HG03378 (cell line): Measurements from ENCODE around the gene ITPRID1.

Experiments used
- ATAC-seq: cut with Tn5 transposase; IDR thresholded peaks from one replicate; pipeline ENCODE4 v1.9.1; 2021; ENCODE audit warnings: mild to moderate bottlenecking, moderate library complexity; ENCODE audit not compliant: unreplicated experiment

ITPRID1 gene

GRCh38 chr7:31633467-31633866 is 119.6 kb downstream of the ITPRID1 start:
- no peak for ATAC-seq

GRCh38 chr7:31633894-31634494 is 120.1 kb downstream of the ITPRID1 start:
- no peak for ATAC-seq

GRCh38 chr7:31640381-31640780 is 126.5 kb downstream of the ITPRID1 start:
- ATAC-seq: no peak

- ATAC-seq: no peak
These were observed 128.8 kb downstream of the ITPRID1 start for GRCh38 chr7:31642681-31643115.

- no peak for ATAC-seq
These were observed 133.1 kb downstream of the ITPRID1 start for GRCh38 chr7:31646942-31647341.

GRCh38 chr7:31647511-31647910 is 133.6 kb downstream of the ITPRID1 start:
- ATAC-seq: no peak

GRCh38 chr7:31648288-31648687 is 134.4 kb downstream of the ITPRID1 start:
- no peak for ATAC-seq

- no peak for ATAC-seq
These were observed 135.0 kb downstream of the ITPRID1 start for GRCh38 chr7:31648880-31649279.

- no peak for ATAC-seq
These were observed 137.6 kb downstream of the ITPRID1 start for GRCh38 chr7:31651234-31652062.

GRCh38 chr7:31652063-31652326 is 138.1 kb downstream of the ITPRID1 start:
- ATAC-seq: no peak

GRCh38 chr7:31663072-31663471 is 149.2 kb downstream of the ITPRID1 start:
- ATAC-seq: no peak

GRCh38 chr7:31664890-31665289 is 151.0 kb downstream of the ITPRID1 start:
- no peak for ATAC-seq

- no peak for ATAC-seq
These were observed 151.7 kb downstream of the ITPRID1 start for GRCh38 chr7:31665546-31665945.

- no peak for ATAC-seq
These were observed 155.6 kb downstream of the ITPRID1 start for GRCh38 chr7:31669461-31669860.

- no peak for ATAC-seq
These were observed 165.8 kb downstream of the ITPRID1 start for GRCh38 chr7:31679574-31680305.

GRCh38 chr7:31683445-31684225 is 169.7 kb downstream of the ITPRID1 start:
- no peak for ATAC-seq

- no peak for ATAC-seq
These were observed 173.3 kb downstream of the ITPRID1 start, which contains the start of gene PPP1R17 for GRCh38 chr7:31687024-31687748. Gene PPP1R17 (plus strand): TSS chr7:31687215. CDS start chr7:31692442, 5,227 bp downstream.

- ATAC-seq: no peak
These were observed 174.5 kb downstream of the ITPRID1 start for GRCh38 chr7:31688372-31688771.

GRCh38 chr7:31688996-31689395 is 175.1 kb downstream of the ITPRID1 start:
- ATAC-seq: no peak

- ATAC-seq: no peak
These were observed 177.0 kb downstream of the ITPRID1 start for GRCh38 chr7:31690935-31691334.
